Mammary epithelial cell (primary cell): ENCODE measurements around the gene STAC3.

Experiments
- CTCF ChIP-seq, 2 donors: IDR thresholded peaks in 1 of 2; conservative IDR thresholded peaks in 1 of 2; 2 replicates each; pipeline ENCODE4 v1.5.1; 2011 to 2012; ENCODE audit warnings: inconsistent platforms in 2 of 2, low read length in 2 of 2, mild to moderate bottlenecking in 2 of 2, control low read depth in 1 of 2, low read depth in 1 of 2; ENCODE audit not compliant: insufficient read depth in 1 of 2; ENCODE audit errors: extremely low read depth in 1 of 2
- EZH2 ChIP-seq: IDR thresholded peaks from 2 replicates; pipeline ENCODE4 v1.6.1; 2012; ENCODE audit warnings: low read length, inconsistent platforms, borderline replicate concordance

- TF ChIP-seq CTCF (conservative IDR thresholded peaks at IDR 0.05 in 1 of 2, IDR thresholded peaks at IDR 0.05 in 1 of 2; ENCODE audit: extremely low read depth in 1 of 2, insufficient read depth in 1 of 2, low read depth in 1 of 2, low read length in 2 of 2) (no peak), EZH2 (no peak)
Observed at GRCh38 chr12:57254506-57255280, 3.7 kb upstream of the STAC3 start.
